ENCODE results near the gene PAQR9.

DNA sequence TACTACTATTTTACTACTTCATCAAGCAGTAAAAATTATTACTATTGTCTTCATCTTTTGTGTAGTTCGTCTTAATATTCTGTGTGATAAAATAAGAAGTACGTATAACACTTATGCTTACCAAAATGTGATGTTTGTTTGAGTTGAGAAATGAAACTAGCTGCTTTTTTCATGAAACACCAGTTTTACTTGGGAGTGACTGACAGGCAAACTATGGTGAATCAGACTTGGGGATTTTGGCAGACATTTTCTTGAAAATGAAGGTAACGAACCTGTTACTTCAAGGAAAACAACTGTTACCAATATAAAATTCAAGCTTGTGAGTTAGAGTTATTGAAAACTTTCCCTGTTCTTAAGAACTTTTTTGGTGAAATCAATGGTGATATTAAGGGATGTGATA, 48.2 kb upstream of the PAQR9 start:
- TF ChIP-seq CTCF (IDR thresholded peaks at IDR 0.05), result no peak
- no peak for TF ChIP-seq POLR2AphosphoS5 (IDR thresholded peaks at IDR 0.05)

Measured in breast epithelium (tissue), 3 donors.